Endothelial cell (in vitro differentiated cells): Measurements from ENCODE around the gene KCND2. TPM values are rescaled to one million over a fixed set of nuclear protein-coding genes. Genes with fewer than 3 reads are reported as not detected.

Experiments used
- DNase-seq: peaks from one replicate; pipeline ENCODE4 v3.0.0; 2021; ENCODE audit warnings: low spot score
- H3K27ac Mint-ChIP-seq: one replicate; pipeline ENCODE4 v1.8.0; 2021; ENCODE audit warnings: mixed read lengths, inconsistent platforms; ENCODE audit not compliant: unreplicated experiment
- H3K27me3 Mint-ChIP-seq: one replicate; pipeline ENCODE4 v1.8.0; 2021; ENCODE audit warnings: mild to moderate bottlenecking, moderate library complexity, mixed read lengths, inconsistent platforms; ENCODE audit not compliant: unreplicated experiment
- H3K36me3 Mint-ChIP-seq: one replicate; pipeline ENCODE4 v1.8.0; 2021; ENCODE audit warnings: mild to moderate bottlenecking, low read depth, mixed read lengths, inconsistent platforms; ENCODE audit not compliant: unreplicated experiment
- H3K4me1 Mint-ChIP-seq: one replicate; pipeline ENCODE4 v1.8.0; 2021; ENCODE audit warnings: mild to moderate bottlenecking, mixed read lengths, inconsistent platforms; ENCODE audit not compliant: unreplicated experiment
- H3K4me3 Mint-ChIP-seq: one replicate; pipeline ENCODE4 v1.8.0; 2021; ENCODE audit warnings: mild to moderate bottlenecking, mixed read lengths, inconsistent platforms; ENCODE audit not compliant: unreplicated experiment
- H3K9me3 Mint-ChIP-seq: one replicate; pipeline ENCODE4 v1.8.0; 2021; ENCODE audit warnings: mixed read lengths, inconsistent platforms; ENCODE audit not compliant: unreplicated experiment
- total RNA-seq: library from RNA; stranded (reverse); fragmentation: NEBNext Ultra II Directional; extraction: Animal tissue kit (Norgen Biotek cat#: 25700); gene quantifications from one replicate; pipeline ENCODE4 v1.2.1, GENCODE V29; 2021; ENCODE audit not compliant: unreplicated experiment
- TF ChIP-seq, protein P1 (sequence below): fragments of 200-600 bp; sonication (generic); IDR thresholded peaks from one replicate; pipeline ENCODE4 v1.5.0; 2021; ENCODE audit warnings: antibody characterized with exemption; ENCODE audit not compliant: unreplicated experiment

Gene KCND2
- total RNA-seq, 1 donor from 2014 or later, result 0.28 TPM

DNA sequence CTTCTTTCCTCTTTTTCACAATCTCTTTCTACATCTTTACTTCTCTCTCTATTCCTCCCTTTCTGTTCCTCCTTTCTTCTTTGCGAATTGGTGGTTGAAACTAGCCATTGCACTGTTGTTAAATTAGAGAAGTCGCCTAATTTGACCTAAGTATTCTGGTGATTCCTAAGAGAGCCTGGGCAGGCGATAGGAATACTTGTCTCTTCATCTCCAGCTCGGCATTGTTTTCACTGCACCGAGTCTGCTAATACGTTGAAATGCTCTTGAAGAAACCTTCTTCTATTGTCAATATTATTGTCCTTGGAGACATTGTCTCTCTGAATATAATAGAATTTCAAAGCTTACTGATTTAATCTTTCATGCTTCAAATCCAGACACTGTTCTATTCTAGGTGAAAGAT is 31.7 kb downstream of the KCND2 start:
- TF ChIP-seq, protein P1, sequence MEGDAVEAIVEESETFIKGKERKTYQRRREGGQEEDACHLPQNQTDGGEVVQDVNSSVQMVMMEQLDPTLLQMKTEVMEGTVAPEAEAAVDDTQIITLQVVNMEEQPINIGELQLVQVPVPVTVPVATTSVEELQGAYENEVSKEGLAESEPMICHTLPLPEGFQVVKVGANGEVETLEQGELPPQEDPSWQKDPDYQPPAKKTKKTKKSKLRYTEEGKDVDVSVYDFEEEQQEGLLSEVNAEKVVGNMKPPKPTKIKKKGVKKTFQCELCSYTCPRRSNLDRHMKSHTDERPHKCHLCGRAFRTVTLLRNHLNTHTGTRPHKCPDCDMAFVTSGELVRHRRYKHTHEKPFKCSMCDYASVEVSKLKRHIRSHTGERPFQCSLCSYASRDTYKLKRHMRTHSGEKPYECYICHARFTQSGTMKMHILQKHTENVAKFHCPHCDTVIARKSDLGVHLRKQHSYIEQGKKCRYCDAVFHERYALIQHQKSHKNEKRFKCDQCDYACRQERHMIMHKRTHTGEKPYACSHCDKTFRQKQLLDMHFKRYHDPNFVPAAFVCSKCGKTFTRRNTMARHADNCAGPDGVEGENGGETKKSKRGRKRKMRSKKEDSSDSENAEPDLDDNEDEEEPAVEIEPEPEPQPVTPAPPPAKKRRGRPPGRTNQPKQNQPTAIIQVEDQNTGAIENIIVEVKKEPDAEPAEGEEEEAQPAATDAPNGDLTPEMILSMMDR, result no peak
- Mint-ChIP-seq H3K27me3 (no peaks in the 10 kb centered on the region), H3K27ac (no peak overlapping the region), H3K36me3 (no peaks in the 10 kb centered on the region), H3K9me3 (no peaks in the 10 kb centered on the region), H3K4me3 (no peak overlapping the region), H3K4me1 (no peaks in the 10 kb centered on the region)
- no peak for DNase-seq

DNA sequence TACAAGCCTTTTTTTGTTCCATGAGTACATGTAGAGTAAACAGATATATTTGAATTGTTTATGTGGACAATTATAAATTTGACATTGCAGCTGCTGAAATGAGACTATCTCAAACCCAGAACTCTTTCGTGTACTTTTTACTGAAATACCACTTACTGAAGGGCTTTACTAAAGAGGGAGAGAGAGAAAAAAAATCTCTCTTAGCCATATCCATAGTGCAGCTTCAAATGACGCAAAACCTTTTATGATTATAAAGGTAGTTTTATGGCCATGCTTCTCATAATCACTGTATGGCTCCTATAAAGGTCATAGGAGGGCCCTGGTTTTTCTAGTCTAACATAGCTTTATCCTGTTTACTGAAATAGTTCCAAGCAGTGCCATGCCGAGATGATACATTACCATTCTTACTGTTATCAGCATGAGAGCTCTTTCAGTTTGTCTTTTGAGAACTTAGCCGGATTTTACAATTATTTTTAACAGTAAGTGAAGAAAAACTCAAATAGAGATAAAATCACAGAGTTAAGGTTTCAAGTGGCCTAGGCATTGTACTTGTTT is 35.1 kb downstream of the KCND2 start:
- no peak for DNase-seq
- no peak overlapping the region for H3K27ac Mint-ChIP-seq
- H3K36me3 Mint-ChIP-seq, result no peaks in the 10 kb centered on the region
- H3K9me3 Mint-ChIP-seq, result no peaks in the 10 kb centered on the region
- TF ChIP-seq, protein P1, result no peak
- no peaks in the 10 kb centered on the region for H3K27me3 Mint-ChIP-seq
- H3K4me1 Mint-ChIP-seq, result no peaks in the 10 kb centered on the region
- H3K4me3 Mint-ChIP-seq, result no peak overlapping the region

DNA sequence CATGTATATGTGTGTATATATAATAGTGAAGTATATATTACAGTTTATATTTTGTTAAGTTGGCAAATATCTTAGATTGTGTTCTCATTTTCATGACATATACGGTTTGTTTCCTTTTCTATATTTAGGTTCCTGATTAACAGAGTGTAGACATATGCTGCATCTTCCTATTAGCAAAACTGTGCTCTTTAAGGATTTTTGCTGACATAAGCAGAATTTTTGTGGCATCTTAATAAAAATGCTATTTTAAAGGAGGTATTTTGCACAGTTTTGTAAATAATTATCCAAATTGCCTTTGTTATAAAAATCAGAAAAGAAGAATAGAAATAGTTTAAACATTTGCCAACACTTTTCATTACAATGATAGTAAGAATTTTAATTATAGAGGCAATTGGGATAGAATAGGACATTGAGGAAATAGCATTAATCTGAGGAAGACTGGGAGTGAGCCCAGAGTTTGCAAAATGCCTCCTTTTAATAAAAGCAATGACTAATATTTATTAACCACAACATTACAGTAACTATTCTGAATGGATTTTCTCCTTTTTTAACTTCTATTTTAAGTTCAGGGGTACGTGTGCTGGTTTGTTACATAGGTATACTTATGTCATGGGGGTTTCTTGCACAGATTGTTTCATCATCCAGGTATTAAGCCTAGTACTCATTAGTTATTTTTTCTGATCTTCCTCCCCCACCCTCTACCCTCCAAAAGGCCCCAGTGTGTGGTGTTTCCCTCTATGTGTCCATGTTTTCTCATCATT is 38.2 kb downstream of the KCND2 start:
- H3K27ac Mint-ChIP-seq, result no peak overlapping the region
- H3K4me3 Mint-ChIP-seq, result no peak overlapping the region
- H3K9me3 Mint-ChIP-seq, result no peaks in the 10 kb centered on the region

DNA sequence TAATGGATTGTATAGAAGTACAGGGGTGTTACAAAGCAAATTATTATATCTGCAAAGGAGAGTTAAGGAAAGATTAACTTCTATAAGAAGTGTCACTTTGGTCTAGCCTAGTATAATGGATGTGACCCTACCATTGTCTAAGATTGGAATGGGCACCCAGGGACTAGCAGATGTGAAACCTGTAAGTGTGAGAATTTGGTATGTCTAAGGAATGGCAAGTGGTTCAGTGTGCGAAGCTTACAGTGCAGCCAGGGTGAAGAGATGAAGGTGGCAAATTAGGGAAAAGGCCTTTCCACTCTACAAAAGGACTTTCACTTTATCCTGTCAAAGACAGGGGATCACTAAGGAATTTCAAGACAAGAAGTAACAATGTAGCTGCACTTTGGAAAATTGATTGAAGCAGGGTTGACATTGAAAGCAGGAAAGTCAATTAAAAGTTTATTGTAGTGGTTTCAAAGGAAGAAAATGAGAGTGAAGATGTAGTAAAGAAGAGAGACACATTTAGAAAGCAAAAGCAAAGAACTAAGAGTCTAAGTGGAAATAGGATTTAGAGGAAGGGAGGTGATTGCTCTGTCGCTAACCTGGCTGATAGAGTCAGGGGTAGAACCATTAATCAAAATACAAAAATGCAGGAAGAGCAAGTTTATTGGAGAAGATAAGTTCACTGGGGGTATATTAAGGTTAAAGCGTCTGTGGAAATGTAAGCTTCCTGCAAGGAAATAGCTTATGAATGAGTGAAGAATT is 47.4 kb downstream of the KCND2 start:
- Mint-ChIP-seq H3K9me3 (no peaks in the 10 kb centered on the region), H3K27me3 (peaks cover 1% of the 10 kb centered on the region), H3K27ac (no peak overlapping the region), H3K4me3 (no peak overlapping the region), H3K4me1 (peaks cover 9% of the 10 kb centered on the region), H3K36me3 (no peaks in the 10 kb centered on the region)
- no peak for DNase-seq
- TF ChIP-seq, protein P1, result no peak

More for the DNA sequence above, 38.2 kb downstream of the KCND2 start:
- DNase-seq, result no peak
- Mint-ChIP-seq H3K4me1 (no peaks in the 10 kb centered on the region), H3K27me3 (no peaks in the 10 kb centered on the region), H3K36me3 (no peaks in the 10 kb centered on the region)
- TF ChIP-seq, protein P1, result no peak
